Measurements from ENCODE around the gene DHX36.

The DHX36 gene

GRCh38 chr3:154290187-154290586 lies 34.1 kb downstream of the DHX36 start:
- no peak for DNase-seq

DNA sequence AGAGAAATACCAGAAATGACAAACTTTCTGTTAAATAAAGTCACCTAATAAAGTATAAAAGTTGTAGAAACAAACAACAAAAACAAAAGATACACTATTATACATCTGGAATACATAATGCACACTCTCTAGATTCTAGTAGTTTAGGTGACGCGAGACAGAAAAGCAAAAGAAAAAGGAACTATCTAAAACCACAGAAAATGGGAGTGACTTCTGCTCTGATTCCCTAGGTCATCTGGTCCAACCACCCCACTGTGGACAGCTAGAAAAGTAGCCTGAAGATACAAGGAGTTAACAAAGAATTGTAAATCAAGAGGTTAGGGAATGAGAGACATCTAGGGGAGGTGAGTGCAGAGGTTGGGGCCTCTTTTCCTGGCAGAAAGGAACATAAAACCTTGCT lies 39.1 kb downstream of the DHX36 start:
- DNase-seq, result peak; percentile 19 to 63 (median 44)

DNA sequence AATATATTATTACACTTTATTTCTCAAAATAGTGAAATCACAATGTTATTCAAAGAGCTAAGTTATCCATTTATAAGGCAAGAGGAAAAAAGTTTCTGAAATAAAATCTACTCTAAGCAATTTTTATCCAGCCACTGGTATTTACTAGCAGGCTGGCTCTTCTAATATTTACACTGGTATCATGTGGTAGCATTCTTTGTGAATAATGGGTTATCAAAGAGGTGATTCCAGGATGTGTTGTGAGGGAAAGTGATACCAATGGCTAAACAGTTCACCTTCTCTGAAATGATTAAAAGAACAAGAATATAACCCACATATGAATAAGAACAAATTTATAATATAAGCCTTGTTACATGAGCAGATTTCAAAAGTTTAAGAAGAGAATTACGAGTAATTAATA lies 44.1 kb downstream of the DHX36 start:
- DNase-seq, result no peak

GRCh38 chr3:154275965-154276364 lies 48.3 kb downstream of the DHX36 start:
- DNase-seq, result peak in 1 of 4 experiments; percentile 2

DNA sequence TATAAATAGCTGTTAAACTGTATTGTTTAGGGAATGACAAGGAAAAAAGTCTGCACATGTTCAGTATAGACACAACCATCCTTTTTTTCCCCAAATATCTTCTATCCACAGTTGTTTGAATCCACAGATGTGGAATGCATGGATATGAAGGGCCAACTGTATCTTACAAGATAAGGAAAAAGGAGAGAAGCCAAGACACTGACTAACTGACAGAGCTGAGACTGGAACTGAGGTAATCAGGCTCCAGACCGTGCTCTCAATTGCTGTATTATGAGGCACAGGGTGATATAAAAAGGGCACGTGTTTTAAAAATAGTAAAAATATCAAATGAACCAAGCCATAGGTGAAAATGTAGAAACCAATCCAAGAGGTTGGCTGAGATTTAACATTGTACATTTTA lies 49.0 kb downstream of the DHX36 start:
- DNase-seq, result no peak

- no peak for DNase-seq
Observed at GRCh38 chr3:154274348-154274747, 49.9 kb downstream of the DHX36 start.

- no peak for DNase-seq
Observed at GRCh38 chr3:154273381-154273780, 50.9 kb downstream of the DHX36 start.

DNA sequence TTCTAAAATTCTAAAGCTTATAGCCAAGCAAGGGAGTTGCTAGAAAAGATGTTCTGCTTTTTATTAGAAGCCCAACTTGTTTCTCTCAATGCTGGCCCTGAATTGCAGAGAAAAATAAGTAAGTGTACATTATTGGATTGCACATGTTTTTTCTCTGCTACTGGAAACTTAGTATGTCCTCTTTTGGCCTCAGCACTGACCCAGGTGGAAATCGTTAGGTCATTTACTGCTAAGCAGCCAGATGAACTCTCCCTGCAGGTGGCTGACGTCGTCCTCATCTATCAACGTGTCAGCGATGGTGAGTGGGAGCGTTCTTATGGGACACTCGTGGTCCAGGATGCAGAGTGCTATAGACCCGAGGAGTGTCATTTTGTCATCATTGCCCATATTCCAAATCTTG lies 69.8 kb downstream of the DHX36 start:
- no peak for DNase-seq

GRCh38 chr3:154252759-154253638 lies 71.3 kb downstream of the DHX36 start:
- peak; percentile 90 to 95 (median 92) for DNase-seq

GRCh38 chr3:154251610-154252009 lies 72.7 kb downstream of the DHX36 start:
- DNase-seq, result no peak

GRCh38 chr3:154250291-154250690 lies 74.0 kb downstream of the DHX36 start:
- DNase-seq, result no peak

GRCh38 chr3:154247806-154248415 lies 76.4 kb downstream of the DHX36 start:
- DNase-seq, result no peak

DNA sequence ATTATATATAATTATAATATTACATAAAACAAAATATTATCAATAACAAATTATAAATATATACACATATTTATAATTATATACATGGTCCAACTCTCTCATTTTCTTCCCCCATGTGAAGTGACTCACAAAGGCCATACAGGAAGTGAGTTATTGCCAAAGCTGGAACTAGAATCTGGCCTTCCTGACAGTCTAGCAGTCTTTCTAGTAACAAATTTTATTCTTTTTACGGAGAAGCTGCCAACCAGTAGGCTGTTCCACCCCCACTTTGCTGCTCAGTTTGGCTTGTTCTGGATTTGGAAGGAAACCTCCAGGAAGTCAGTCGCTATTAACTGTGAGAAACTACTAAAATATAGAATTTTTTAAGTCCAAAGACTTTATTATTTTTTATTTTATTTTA lies 79.6 kb downstream of the DHX36 start:
- DNase-seq, result peak; percentile 13 to 54 (median 40)

GRCh38 chr3:154243353-154243752 lies 80.9 kb downstream of the DHX36 start:
- no peak for DNase-seq

GRCh38 chr3:154242766-154243165 lies 81.5 kb downstream of the DHX36 start:
- no peak for DNase-seq

DNA sequence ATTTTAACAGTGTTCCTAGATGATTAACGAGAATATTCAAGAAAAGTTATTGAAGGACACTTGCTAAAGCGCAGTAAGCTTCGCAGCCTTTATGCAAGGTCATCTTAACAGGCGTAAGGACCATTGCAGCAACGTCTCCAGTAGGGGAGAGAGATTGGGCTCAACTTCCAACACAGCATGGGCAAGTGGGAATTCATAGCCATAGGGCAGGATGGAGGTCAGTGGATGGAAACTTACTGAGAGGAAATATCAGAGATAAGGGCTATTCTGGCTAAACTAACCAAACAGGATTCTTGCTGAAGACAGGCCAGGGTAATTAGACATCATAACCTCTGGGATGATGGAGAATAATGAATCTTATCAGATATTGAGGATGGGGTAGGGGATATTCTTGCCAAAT lies 82.8 kb downstream of the DHX36 start:
- no peak for DNase-seq

DNA sequence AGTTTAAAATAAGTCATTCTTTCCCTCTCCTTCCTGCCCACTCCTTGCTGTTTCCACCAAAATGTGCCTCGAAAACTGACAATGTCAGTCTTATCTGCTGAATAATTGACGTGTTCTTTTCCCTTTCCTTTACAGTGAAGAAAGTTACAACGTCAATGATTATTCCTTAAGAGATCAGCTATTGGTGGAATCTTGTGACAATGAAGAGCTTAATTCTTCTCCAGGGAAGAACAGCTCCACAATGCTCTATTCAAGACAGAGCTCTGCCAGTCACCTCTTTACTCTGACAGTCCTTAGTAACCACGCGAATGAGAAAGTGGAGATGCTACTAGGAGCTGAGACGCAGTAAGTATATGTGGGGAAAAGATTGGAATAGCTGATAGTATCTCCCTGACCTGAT lies 84.1 kb downstream of the DHX36 start:
- DNase-seq, result no peak

DNA sequence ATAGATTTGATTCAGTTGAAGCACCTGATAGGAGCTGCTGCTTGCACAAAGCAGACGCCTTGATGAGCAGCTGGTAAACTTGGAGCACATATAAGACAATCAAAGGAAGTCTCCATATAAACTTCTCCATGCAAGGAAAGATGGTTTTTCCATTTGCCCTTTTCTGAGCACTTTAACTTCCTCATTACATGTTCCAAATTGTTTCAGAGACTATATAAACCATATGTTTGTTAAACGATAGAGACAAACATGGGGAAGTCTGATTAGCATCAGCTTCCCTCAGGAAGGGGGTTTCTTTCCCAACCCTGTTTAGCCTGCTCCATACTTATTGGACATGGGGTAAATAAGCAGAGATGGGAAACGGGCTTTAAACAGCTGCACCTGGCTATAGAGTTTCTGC lies 88.0 kb downstream of the DHX36 start:
- DNase-seq, result no peak

DNA sequence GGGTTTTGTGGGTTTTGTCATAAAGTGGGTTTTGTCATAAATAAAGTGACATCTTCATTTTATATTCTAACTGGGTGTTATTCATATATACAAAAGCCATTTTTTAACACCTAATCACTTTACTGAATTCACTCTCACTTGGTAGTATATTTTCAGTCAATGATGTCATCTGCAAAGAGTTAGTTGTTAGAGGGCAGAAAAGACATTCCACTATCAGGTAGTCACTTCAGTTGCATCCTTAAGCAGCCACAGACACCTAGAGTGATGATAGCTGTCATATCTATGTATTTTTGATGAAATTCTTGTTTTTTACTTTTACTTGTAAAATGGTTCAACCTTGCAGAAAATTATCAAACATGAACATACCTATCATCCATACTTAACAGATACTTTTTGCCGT lies 89.0 kb downstream of the DHX36 start:
- no peak for DNase-seq

DNA sequence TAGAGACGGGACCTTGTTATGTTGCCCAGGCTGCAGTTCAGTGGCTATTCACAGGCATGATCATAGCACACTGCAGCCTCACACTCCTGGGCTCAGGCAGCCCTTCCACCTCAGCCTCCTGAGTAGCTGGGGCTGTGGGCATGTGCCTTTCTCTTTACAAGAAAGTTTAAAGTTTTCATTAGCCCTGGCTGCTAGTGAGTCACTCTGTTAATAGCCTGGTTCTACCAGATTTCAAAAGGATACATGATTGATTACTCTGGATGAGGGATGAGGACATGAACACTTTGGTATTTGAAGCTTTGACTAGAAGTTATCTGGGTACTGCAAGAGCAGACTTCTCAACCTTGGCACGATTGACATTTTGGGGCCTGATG lies 95.1 kb downstream of the DHX36 start:
- DNase-seq, result no peak

GRCh38 chr3:154228561-154229216 lies 95.6 kb downstream of the DHX36 start:
- no peak for DNase-seq

DNA sequence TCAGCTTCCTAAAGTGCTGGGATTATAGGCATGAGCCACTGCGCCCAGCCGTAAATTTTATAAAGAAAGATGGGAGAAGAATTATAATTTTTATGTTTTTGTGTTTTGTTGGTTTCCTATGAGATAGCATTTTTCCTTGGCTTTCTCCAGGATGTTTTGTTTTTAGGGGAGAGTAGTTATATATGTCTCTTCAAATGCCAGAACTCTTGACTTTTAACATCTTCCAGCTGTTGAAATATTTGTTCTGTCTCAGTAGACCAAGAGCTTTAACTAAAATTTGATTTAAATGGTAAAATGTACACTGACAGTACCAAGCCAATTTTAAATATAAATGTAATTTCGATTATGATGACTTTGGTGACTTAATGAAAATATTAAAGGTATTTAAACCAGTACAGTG lies 96.8 kb downstream of the DHX36 start:
- no peak for DNase-seq

GRCh38 chr3:154225536-154225935 lies 98.8 kb downstream of the DHX36 start:
- DNase-seq, result no peak

DNA sequence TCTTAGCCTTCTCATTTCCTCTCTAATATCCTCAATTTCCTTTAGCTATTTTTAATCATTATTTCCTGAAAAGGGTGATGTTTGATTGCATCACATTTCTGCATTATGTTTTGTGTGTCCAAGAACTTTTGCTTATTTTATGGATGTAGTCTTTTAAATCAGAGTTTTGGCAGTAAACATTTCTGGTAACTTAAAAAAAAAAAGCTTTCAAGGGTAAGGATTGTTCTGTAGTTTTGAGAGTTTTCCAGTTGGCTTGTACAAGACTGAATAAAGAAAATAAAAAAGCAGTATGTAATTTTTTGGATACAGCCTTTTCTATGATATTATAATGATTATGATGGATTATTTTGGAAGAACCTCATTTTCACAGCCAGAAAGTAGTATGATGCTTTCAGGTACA lies 99.4 kb downstream of the DHX36 start:
- DNase-seq, result peak in 1 of 4 experiments; percentile 4

Data from suppressor macrophage (primary cell).